Measurements from ENCODE around the gene COQ4.

The COQ4 gene

DNA sequence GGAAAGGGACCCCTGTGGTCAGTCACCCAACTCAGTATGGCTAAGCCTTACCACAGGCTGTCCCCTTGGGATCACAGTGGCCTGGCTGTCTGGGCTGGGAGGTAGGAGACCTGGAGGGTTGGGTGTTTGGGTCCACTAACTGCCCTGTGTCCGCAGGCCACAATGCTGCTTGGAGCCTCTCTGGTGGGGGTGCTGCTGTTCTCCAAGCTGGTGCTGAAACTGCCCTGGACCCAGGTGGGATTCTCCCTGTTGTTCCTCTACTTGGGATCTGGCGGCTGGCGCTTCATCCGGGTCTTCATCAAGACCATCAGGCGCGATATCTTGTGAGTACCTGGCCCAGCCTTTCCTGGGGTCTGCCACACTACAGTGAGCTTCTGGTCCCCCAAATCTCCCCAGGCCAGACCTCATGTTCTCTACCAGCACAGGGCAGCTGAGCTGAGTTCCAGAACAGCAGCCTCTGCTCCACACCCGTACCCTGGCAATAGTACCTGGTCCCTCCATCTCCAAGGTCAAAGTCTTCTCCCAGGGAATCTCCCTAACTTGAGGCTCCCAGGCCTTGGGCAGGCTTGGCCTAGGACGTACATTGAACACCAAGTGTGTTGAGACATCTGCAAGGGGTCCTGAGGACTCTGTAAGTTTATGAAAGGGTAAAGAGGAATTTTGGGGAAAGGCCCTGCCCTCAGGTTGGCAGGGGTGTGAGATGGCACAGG lies 20.5 kb downstream of the COQ4 start:
- DNase-seq: no peak

DNA sequence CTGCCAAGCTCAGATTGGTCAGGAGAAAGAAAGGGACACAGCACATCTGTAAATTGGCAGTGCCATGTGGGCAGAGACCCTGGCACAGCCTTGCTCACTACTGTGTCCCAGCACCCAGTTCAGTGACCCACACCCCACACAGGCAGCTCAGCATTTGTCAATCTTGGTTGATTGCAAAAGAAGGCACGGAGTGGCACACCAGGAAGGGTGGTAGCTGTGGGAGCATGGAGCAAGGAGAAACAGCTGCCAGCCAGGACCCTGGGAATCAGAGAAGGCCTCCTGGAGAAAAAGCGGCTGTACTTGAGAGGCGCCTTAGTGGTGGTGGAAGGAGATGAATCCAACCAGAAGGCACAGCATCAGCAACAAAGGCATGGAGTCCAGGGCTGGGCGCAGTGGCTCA lies 21.2 kb downstream of the COQ4 start:
- DNase-seq: no peak

DNA sequence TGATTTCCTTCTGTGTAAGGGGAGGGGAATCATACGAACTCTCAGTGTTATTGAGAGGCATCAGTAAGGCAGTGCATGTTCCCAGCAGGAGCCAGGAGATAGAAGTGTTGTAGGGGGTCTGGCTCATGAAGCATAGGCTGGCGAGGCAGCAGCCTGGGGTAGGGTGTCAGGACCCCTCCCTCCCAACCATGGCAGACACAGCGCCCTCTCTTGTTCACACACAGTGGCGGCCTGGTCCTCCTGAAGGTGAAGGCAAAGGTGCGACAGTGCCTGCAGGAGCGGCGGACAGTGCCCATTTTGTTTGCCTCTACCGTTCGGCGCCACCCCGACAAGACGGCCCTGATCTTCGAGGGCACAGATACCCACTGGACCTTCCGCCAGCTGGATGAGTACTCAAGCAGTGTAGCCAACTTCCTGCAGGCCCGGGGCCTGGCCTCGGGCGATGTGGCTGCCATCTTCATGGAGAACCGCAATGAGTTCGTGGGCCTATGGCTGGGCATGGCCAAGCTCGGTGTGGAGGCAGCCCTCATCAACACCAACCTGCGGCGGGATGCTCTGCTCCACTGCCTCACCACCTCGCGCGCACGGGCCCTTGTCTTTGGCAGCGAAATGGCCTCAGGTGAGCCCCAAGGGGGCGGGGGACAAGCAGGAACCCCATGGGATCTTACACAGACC lies 22.4 kb downstream of the COQ4 start:
- DNase-seq: no peak

DNA sequence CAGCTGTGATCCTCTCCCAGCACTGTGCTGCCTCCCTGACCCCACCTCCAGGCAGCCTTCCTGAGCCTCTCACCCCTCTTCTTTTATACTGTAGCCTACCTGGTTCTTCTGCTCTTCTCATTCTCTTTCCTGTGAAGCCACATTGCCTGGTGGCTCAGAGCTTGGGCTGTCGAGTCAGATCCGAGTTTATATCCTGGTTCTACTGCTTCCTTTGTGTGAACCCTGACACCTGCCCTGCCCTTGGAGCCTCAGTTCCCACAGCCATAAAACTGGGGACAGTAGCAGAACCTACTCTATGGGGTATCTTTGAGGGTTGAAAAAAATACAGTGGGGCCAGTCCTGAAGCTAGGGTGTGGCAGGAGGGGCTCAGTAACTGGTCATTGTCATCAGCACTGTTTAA lies 26.5 kb downstream of the COQ4 start:
- no peak for DNase-seq

DNA sequence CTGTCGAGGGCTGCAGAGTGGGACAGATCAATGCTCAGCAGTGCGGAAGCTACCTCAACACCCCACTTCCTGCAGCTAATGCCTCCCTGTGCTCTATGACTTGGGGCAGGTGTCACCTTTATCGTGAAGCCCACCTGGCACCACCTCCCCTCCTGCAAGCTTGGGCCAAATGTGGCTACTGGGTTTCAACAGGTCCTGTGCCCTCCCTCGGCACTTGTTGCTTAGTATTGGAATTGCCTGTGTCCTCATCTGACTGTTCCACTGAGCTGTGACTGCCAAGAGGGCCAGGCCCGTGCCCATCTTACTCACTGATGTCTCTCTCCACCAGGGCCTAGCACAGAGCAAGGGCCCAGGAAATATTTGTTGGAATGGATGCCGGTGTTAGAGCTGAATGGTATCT lies 27.1 kb downstream of the COQ4 start:
- no peak for DNase-seq

DNA sequence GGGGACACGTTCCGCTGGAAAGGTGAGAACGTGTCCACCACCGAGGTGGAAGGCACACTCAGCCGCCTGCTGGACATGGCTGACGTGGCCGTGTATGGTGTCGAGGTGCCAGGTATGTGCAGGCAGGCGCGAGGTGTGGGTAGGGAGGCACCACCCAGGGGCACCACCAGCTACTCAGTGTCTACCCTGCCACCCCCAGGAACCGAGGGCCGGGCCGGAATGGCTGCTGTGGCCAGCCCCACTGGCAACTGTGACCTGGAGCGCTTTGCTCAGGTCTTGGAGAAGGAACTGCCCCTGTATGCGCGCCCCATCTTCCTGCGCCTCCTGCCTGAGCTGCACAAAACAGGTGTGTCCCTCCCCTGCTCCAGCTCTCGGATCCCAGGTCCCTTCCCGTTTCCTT lies 32.8 kb downstream of the COQ4 start:
- no peak for DNase-seq

DNA sequence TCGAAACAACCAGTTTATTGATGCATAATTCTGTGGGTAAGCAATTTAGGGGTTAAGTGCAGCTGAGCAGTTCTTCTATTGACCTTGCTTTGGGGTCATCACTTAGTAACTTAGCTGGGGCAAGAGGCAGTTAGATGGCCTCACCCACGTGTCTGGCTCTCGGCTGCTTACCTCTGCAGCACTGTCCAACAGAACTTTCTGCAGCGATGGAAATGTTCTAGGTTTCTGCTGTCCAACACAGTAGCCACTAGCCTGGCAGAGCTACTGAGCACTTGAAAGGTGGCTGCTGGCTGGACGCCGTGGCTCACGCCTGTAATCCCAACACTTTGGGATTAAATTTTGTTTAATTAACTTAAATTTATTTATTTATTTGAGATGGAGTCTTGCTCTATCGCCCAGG lies 35.5 kb downstream of the COQ4 start:
- DNase-seq: no peak

DNA sequence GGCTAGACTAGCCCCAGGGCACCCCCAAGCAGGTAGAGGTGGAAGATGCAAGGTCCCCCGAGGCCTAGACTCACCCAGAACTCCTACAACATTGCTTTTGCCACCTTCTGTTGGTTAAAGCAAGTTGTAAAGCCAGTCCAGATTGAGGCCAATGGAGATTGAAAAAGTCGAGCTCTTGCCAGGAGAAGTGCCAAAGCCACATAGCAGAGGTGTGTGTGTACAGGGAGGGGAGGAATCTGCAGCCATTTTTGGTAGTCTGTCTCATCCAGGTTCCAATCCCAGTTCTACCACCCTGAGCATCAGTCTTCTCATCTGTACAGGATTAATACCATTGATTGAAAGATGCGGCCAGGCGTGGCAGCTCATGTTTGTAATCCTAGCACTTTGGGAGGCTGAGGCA lies 36.2 kb downstream of the COQ4 start:
- no peak for DNase-seq

DNA sequence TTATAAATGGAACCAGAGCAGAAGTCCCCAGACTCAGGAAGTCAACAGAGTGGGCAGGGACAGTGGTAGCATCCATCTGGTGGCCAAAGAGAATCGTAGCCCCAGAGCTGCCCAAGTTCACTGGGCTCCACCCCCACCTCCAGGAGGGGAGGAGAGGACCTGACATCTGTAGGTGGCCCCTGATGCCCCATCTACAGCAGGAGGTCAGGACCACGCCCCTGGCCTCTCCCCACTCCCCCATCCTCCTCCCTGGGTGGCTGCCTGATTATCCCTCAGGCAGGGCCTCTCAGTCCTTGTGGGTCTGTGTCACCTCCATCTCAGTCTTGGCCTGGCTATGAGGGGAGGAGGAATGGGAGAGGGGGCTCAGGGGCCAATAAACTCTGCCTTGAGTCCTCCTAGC lies 38.2 kb downstream of the COQ4 start:
- no peak for DNase-seq

DNA sequence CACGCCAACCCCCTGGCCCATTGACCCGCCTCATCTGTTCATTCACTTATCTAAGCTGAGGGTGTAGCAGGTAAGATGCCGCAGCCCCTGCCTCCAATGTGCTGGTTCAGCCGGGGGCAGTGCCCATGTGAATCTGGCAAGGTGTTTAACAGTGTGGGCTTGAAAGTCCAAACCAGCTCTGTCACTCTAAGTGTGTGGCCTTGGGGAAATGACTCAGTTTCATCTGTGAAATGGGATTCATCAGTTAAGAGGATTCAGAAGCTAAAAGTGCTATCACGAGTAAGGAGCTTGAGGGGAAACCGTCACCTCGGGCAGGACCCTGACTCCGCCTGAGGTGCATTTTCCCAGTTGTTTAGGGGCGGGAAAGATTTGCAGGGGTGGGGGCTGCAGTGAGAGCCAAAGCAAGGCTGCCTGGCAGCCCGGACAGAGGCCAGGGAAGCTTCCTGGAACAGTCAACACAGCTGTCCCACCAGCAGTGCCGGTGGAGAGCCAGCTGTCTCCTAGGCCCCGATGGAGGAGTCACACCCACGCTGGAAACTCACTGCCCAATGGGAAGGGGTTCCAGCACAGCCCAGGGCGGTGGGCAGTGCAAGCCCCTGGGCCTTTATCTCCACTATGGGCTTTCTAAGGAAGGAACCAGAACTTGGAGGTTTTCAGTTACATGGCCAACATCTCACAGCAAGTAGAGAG lies 38.8 kb downstream of the COQ4 start:
- no peak for DNase-seq

DNA sequence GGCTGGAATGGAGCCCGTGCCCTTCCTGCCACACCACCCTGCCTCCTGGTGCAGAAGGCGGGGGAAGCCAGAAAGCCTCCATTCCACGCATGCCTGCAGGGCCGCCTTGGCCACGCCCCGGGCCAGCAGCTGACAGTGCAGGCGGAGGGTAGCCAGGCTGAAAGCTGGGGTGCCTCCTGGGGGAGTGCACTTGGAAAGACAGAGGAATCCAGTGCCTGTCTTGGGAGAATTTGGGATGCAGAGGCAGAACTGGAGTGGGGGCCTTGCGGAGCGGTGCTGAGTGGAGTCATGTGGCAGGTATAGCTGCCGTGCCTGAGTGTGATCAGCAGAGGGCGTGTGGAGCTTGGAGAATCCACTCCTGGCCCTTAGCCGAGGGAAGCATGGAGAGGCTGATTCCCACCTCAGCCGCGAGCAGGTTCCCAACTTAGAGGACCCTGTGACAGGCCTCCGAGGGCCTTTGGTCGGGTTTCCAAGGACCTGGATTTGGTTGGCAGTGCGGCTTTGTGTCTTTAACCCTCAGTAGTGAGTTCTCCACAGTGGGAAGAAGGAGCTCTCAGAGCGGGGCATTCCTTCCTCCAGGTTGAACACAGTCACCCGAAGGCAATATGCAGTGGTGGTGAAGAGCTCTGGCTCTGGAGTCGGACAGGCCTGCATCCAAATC lies 39.5 kb downstream of the COQ4 start:
- peak; percentile 80 to 85 (median 82) for DNase-seq

DNA sequence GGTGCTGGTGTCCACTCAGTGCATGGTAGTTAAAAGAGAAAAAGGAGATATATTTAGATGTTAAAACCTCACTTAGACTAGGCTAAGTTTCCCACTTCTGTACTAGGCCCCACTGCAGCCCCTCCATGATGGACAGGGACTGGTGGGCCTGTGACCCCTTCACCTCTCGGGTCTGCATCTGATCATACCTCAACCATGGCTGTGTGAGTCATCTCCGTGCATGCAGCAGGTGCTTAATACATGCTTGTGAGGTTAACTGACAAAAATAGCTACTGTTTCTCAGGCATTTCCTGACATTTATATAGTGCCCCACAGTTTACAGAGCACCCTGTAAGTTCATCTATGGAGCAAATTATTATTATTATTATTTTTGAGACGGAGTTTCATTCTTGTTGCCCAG lies 40.1 kb downstream of the COQ4 start:
- DNase-seq: no peak

DNA sequence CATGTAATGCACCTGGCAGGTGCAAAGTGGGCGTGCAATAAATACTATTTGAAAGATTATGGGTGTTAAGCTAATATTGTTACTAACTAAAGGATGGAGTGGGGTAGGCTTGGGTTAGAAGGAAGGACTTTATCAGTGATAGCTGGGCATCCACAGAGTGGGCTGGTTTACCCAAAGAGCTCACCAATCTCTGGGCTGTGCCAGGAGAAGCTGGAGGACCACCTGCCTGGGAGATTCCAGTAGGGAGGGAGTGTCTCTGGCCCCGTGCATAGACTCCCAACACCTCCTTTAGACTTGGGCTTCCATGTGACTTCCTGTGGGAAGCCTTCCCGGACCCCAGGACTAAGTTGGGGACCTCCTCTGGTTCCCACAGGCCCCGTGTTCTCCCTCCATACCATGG lies 42.9 kb downstream of the COQ4 start:
- DNase-seq: no peak

DNA sequence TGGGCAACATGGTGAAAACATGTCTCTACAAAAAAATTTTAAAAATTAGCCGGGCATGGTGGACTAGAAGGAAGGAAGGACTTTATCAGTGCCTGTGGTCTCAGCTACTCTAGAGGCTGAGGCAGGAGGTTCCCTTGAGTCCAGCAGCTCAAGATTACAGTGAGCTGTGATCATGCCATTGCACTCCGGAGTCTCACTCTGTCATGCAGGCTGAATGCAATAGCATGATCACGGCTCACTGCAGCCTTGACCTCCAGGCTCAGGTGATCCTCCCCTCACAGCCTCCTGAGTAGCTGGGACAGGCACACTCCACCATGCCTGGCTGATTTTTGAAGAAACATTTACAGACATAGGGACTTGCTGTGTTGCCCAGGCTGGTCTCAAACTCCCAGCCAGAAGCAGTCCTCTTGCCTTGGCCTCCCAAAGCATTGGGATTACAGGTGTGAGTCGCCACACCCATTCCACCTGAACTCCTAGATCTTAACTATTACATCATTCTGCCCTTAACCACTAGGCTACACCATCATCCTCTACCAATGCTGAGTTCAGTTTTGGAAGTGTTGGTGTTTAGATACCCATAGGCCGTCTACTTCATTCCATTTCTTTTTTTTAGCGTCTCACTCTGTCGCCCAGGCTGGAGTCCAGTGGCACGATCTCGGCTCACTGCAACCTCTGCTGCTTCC lies 46.5 kb downstream of the COQ4 start:
- no peak for DNase-seq

DNA sequence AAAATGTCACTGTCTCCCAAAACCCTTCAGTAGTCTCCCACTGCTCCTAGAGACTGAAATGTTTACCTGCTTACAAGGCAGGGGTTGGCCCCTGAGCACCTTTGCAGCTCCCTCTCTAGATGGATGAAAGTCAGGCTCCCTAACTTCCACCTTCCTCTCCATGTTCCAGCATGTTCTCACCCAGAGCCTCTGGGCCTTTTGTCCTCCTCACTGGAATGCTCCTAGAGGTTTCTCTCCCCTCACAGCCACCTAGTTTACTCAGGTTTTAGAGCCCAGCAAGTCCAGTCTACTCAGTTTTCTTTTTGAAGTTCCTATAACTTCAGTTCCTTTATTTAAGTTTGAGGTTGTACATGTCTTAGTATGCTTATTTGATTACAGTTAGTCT lies 47.7 kb downstream of the COQ4 start:
- DNase-seq: peak in 1 of 4 experiments; percentile 9

DNA sequence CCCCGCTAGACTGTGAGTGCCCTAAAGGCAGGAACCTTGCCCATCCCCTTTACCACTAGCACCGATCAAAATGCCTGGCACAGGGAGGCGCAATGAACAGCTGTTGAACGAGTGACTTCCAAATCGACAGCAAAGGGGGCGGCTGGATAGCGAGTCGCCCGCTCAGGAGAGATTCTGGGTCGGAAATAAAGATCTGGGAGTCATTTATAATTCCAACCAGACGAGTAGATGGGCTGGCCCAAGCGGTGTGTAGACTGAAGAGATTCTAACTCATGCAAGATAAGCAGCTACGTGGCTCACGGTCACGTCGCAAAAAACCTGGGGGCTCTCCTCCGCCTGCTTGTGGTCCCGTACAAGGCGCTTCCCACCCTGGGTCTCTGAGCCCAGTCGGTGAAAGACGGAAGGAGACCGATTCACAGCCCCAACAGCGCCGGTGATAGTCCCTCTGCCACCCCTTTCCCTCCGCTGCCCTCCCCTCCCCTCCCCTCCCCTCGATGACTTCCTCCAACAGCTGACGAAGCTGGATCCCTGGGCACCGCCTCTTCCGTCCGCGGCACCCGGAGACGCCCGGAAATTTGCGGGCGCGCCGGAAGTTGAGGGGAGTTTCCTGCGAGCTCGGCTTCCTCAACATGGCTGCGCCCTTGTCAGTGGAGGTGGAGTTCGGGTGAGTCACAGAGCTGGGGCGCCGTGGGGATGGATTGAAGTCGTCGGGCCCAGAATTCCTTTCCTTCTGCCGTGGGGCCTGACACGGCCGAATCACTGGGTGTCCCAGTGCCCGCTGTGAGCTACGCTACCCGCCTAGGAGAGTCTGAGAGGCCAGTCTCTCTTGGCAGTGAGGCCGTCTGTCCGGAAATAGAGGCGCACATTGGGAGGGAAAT lies 48.4 kb downstream of the COQ4 start, which contains the start of gene URM1:
Gene URM1, plus strand, starts transcription at position 623 of the 878 bp plus-strand sequence. Its CDS starts 7 bp downstream, at position 630.
- DNase-seq: peak; percentile 97 to 98 (median 98)

DNA sequence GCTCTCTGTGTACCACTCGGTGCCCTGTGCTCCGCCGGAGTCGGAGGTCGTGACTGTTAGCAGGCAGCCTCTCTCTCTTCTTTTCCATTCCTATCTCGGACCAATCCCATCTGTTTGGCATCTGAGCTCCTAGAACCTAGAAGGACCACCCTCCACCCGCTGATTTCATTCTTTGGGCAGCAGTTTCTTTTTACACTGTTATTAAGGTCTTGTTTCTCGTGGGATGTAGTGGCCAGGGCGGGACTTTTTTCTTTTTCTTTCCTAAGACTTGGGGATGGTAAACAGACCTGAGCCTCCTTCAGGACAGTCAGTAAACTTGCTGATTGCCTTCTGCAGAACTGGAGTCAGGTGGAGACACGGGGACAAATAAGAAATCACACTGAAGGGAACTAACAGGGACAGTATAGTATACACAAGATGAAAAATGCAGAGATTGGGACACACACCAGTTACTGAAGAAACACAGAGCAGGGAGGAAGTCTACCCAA lies 49.0 kb downstream of the COQ4 start:
- peak; percentile 17 to 49 (median 32) for DNase-seq

DNA sequence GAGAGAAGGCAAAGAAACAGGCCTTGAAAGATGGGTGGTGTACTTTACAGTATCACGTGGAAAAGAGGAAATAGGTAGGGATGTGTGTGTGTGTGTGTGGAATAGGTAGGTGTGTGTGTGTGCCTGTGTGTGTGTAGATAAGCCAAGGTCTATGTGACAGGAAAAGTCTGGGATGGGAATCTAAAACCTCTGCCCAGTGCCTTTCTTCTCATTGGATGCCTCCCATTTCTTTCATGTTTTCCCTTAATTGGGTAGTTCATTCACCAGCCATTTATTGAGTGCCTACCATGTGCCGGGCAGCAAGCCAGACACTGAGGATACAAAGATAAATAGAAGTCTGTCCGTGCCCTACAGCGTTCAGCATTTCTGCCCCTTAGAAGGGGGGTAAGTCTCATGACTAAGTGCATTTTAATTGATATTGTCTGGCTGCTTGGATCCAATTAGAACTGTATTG lies 49.6 kb downstream of the COQ4 start:
- no peak for DNase-seq

DNA sequence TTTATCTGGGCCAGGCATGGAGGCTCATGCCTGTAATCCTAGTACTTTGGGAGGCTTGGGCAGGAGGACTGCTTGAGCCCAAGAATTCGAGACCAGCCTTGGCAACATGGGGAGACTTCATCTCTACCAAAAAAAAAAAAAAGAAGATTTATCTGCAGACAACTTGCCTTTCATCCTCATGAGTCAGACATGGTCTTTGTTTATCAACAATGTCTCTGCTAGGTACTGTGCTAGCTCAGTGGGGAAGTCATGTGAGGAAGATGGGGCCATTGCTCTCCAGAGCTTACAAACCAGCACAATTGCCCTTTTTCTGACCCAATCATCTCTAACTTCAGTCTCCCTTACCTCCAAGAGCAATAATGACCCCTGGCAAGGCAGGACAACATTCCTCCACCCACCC lies 50.1 kb downstream of the COQ4 start:
- peak in 3 of 4 experiments; percentile 14 to 25 (median 23) for DNase-seq

DNA sequence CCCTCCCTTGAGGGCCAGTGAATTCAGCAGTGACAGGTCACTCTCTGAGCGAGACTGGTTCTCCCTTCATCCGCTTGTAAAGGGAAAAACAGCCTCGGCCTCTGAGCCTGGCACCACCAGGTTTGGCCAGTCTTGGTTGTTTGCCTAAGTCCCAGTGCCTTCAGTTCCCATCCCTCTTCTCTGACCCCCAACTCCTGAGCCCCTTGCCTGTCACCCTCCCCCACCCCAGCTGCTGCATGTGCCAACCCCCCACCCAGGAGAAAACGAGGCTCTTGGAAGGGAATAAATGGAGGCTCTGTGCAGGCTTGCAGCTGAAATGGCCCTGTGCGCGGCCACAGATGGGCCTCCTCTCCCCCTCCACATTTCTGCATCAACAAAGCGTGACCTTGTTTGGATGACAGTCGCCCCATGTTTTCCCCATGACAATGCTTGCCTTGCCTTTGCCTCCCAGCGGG lies 51.6 kb downstream of the COQ4 start:
- no peak for DNase-seq

DNA sequence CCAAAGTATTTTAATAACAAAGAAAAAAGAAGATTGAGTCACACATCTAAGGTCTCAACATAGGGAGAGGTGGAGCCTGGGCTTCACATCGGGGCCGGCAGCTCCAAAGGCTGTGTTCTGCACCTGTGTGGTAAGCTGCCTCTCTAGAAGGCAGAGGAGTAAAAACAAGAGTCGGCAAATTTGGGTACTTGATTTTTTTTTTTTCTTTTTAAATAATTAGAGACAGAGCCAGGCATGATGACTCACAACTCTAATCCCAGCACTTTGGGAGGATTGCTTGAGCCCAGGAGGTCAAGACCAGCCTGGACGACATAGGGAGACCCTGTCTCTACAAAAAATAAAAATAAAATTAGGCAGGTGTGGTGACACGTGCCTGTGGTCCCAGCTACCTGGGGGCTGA lies 53.2 kb downstream of the COQ4 start:
- DNase-seq: no peak

All from suppressor macrophage (primary cell).